Transverse colon (tissue), 4 donors: Measurements from ENCODE around the gene TFIP11. TPM values are rescaled to one million over a fixed set of nuclear protein-coding genes. Genes with fewer than 3 reads are reported as not detected.

Experiments
- DNase-seq: peaks from one replicate; pipeline ENCODE4 v3.0.0-alpha.2; 2019
- H3K27ac ChIP-seq, 4 donors: fragments of 200-600 bp; sonication (generic); 2 replicates each; pipeline ENCODE4 v1.5.1; 2016 to 2018; ENCODE audit warnings: inconsistent platforms in 4 of 4
- H3K27me3 ChIP-seq: fragments of 200-600 bp; sonication (generic); 2 replicates; pipeline ENCODE4 v1.5.1; 2017; ENCODE audit warnings: inconsistent platforms
- H3K36me3 ChIP-seq, 4 donors: fragments of 200-600 bp; sonication (generic); 2 replicates each; pipeline ENCODE4 v1.5.1; 2017 to 2019; ENCODE audit warnings: inconsistent platforms in 4 of 4
- H3K4me1 ChIP-seq, 4 donors: fragments of 200-600 bp; sonication (generic); 2 replicates each; pipeline ENCODE4 v1.5.1; 2017 to 2020; ENCODE audit warnings: inconsistent platforms in 4 of 4
- H3K4me3 ChIP-seq, 4 donors: fragments of 200-600 bp; sonication (generic); 1 replicate in 1 of 4; 2 replicates in 3 of 4; pipeline versions ENCODE4 v1.5.1 to v1.6.1; 2017 to 2019; ENCODE audit warnings: inconsistent platforms in 4 of 4
- H3K9me3 ChIP-seq, 2 donors: fragments of 200-600 bp; sonication (generic); 2 replicates each; pipeline ENCODE4 v1.5.1; 2017 to 2019; ENCODE audit warnings: inconsistent platforms in 2 of 2
- CTCF ChIP-seq, 5 experiments: fragments of 200-600 bp in 3 of 5; fragments of 450-650 bp in 2 of 5; sonication (generic) in 3 of 5; IDR thresholded peaks; 1 replicate in 2 of 5; 2 replicates in 3 of 5; pipeline ENCODE4 v1.5.1; 2016 to 2017; ENCODE audit warnings: antibody characterized with exemption in 5 of 5, inconsistent platforms in 3 of 5, mild to moderate bottlenecking in 2 of 5, moderate library complexity in 1 of 5
- EP300 ChIP-seq: sonication (generic); formaldehyde crosslinking; IDR thresholded peaks from one replicate; pipeline ENCODE4 v1.6.1; 2017; ENCODE audit warnings: antibody characterized with exemption, low read depth
- POLR2A ChIP-seq: fragments of 450-650 bp; IDR thresholded peaks from one replicate; pipeline ENCODE4 v1.6.1; 2016; ENCODE audit warnings: antibody characterized with exemption, mild to moderate bottlenecking, moderate library complexity
- POLR2AphosphoS5 ChIP-seq, 3 donors: sonication (generic); formaldehyde crosslinking; IDR thresholded peaks; one replicate each; pipeline ENCODE4 v1.6.1; 2016; ENCODE audit warnings: antibody characterized with exemption in 3 of 3
- WGBS, 2 donors: methylation state at CpG; one replicate each; pipeline ENCODE4 v1.1.5; 2018; ENCODE audit warnings: low coverage in 1 of 2; 5-methylcytosine and 5-hydroxymethylcytosine counted together
- in situ Hi-C, 4 donors: fragments of 200-750 bp; cut with MboI; loops; one replicate each; pipeline versions ENCODE4 v1.15.0 to v1.15.1; 2017; ENCODE audit warnings: low sequenced_read_pairs in 3 of 4, low pct_ligation_motif_present in 1 of 4, low pct_unique_long_range_greater_than_20kb in 1 of 4
- intact Hi-C: fragments of 100-400 bp; cut with DNase I; formaldehyde crosslinking; loops from one replicate; pipeline ENCODE4 v1.15.1; 2023; ENCODE audit warnings: low total_unique reads
- total RNA-seq, 4 donors: library from RNA; depleted of rRNA; stranded (reverse); fragments of >200 nt; gene quantifications; one replicate each; pipeline ENCODE4 v1.1.0, GENCODE V29; 2016

The TFIP11 gene
- total RNA-seq, 4 donors from 2014 or later = 5.2 to 33.7 (median 31.1) TPM

- DNase-seq = no peak
- H3K4me1 ChIP-seq = no peaks in the 10 kb centered on the region
- in situ Hi-C loops = no loop called here
Measured at GRCh38 chr22:26548984-26549383, 36.7 kb upstream of the TFIP11 start.

GRCh38 chr22:26548303-26548702 is 36.0 kb upstream of the TFIP11 start:
- no peaks in the 10 kb centered on the region for H3K4me1 ChIP-seq

More at GRCh38 chr22:26548984-26549383, 36.7 kb upstream of the TFIP11 start:
- H3K27me3 ChIP-seq = no peaks in the 10 kb centered on the region
- no peak overlapping the region for H3K27ac ChIP-seq
- no peak for TF ChIP-seq CTCF (IDR thresholded peaks at IDR 0.05)
- no peak for TF ChIP-seq EP300
- TF ChIP-seq POLR2AphosphoS5 (IDR thresholded peaks at IDR 0.05) = no peak
- TF ChIP-seq POLR2A = no peak
- intact Hi-C loops = no loop called here
- H3K4me3 ChIP-seq = no peak overlapping the region
- H3K9me3 ChIP-seq = no peaks in the 10 kb centered on the region
- 78 to 82% methylated on average over 6 of the region's 6 CpGs for WGBS, 2 donors
- no peaks in the 10 kb centered on the region for H3K36me3 ChIP-seq

GRCh38 chr22:26547837-26548236 is 35.6 kb upstream of the TFIP11 start:
- TF ChIP-seq POLR2A = no peak
- TF ChIP-seq POLR2AphosphoS5 (IDR thresholded peaks at IDR 0.05) = no peak
- no peak for TF ChIP-seq CTCF (IDR thresholded peaks at IDR 0.05)
- TF ChIP-seq EP300 = no peak
- DNase-seq = no peak
- in situ Hi-C loops (no loop called here), intact Hi-C loops (no loop called here)
- WGBS, 2 donors = 88 to 95% methylated on average over 2 to 4 of the region's 4 CpGs
- H3K4me3 ChIP-seq = no peak overlapping the region
- no peaks in the 10 kb centered on the region for H3K27me3 ChIP-seq
- no peak overlapping the region for H3K27ac ChIP-seq
- H3K36me3 ChIP-seq = no peaks in the 10 kb centered on the region
- H3K9me3 ChIP-seq = no peaks in the 10 kb centered on the region
- H3K4me1 ChIP-seq = no peaks in the 10 kb centered on the region

More at GRCh38 chr22:26548303-26548702, 36.0 kb upstream of the TFIP11 start:
- Histone ChIP-seq H3K27me3 (no peaks in the 10 kb centered on the region), H3K9me3 (no peaks in the 10 kb centered on the region), H3K36me3 (no peaks in the 10 kb centered on the region), H3K27ac (no peak overlapping the region), H3K4me3 (no peak overlapping the region)
- in situ Hi-C loops = no loop called here
- TF ChIP-seq POLR2A = no peak
- no peak for TF ChIP-seq EP300
- no peak for TF ChIP-seq CTCF (IDR thresholded peaks at IDR 0.05)
- no peak for TF ChIP-seq POLR2AphosphoS5 (IDR thresholded peaks at IDR 0.05)
- no peak for DNase-seq
- WGBS, 2 donors = 83 to 99% methylated on average over 1 to 3 of the region's 3 CpGs
- intact Hi-C loops = no loop called here

GRCh38 chr22:26547426-26547825 is 35.2 kb upstream of the TFIP11 start:
- intact Hi-C loops = no loop called here
- H3K27me3 ChIP-seq = no peaks in the 10 kb centered on the region
- no peak for DNase-seq
- H3K4me3 ChIP-seq = no peak overlapping the region
- 64 to 83% methylated on average over 7 of the region's 7 CpGs for WGBS, 2 donors
- no peaks in the 10 kb centered on the region for H3K9me3 ChIP-seq
- no peak for TF ChIP-seq CTCF (IDR thresholded peaks at IDR 0.05)
- no peak for TF ChIP-seq EP300
- no peaks in the 10 kb centered on the region for H3K36me3 ChIP-seq
- no peaks in the 10 kb centered on the region for H3K4me1 ChIP-seq
- H3K27ac ChIP-seq = no peak overlapping the region
- in situ Hi-C loops = no loop called here
